K562 (cell line): ENCODE results near the gene DNAJC6. TPM values are rescaled to one million over a fixed set of nuclear protein-coding genes. Genes with fewer than 3 reads are reported as not detected.

Experiments used
- CAMTA2 ChIP-seq: fragments of 250-450 bp; sonication (Bioruptor Pico); conservative IDR thresholded peaks from 2 replicates; pipeline ENCODE4 v1.5.1; 2022
- EP400 ChIP-seq: fragments of 450-650 bp; IDR thresholded peaks from 2 replicates; pipeline ENCODE4 v1.6.1; 2017; ENCODE audit warnings: antibody characterized with exemption, mild to moderate bottlenecking, moderate library complexity
- ERF ChIP-seq: fragments of 450-650 bp; formaldehyde crosslinking; IDR thresholded peaks from 2 replicates; pipeline ENCODE4 v1.4.0; 2020; ENCODE audit warnings: mild to moderate bottlenecking, mixed read lengths
- ETV6 ChIP-seq, 3 experiments: fragments of 150-350 bp in 1 of 3; sonication (generic) in 1 of 3; formaldehyde crosslinking in 1 of 3; IDR thresholded peaks; 2 replicates each; pipeline versions ENCODE4 v1.6.1 to v1.8.0; 2014 to 2022; ENCODE audit warnings: borderline replicate concordance in 2 of 3, low read depth in 2 of 3, antibody characterized with exemption in 1 of 3, low read length in 1 of 3, mild to moderate bottlenecking in 1 of 3, missing genetic modification reagents in 1 of 3
- HMG20A ChIP-seq: fragments of 450-650 bp; formaldehyde crosslinking; conservative IDR thresholded peaks from 2 replicates; pipeline ENCODE4 v1.4.0; 2020; ENCODE audit warnings: mild to moderate bottlenecking, mixed read lengths
- MTA2 ChIP-seq: fragments of 450-650 bp; IDR thresholded peaks from 2 replicates; pipeline ENCODE4 v1.6.1; 2016; ENCODE audit warnings: low read depth
- NR4A1 ChIP-seq, 2 experiments: fragments of 250-450 bp in 1 of 2; fragments of 450-650 bp in 1 of 2; sonication (Bioruptor Pico) in 1 of 2; IDR thresholded peaks; 2 replicates each; pipeline versions ENCODE4 v1.4.0 to v1.6.1; 2016 to 2020; ENCODE audit warnings: mild to moderate bottlenecking in 2 of 2, missing compliant biosample characterization in 1 of 2, missing genetic modification characterization in 1 of 2, moderate library complexity in 1 of 2
- TAF7 ChIP-seq: fragments of 450-650 bp; IDR thresholded peaks from 2 replicates; pipeline ENCODE4 v1.6.1; 2016; ENCODE audit warnings: missing genetic modification characterization, missing compliant biosample characterization
- TGIF2 ChIP-seq: sonication (generic); formaldehyde crosslinking; IDR thresholded peaks from 2 replicates; pipeline ENCODE4 v1.8.1; 2022; ENCODE audit warnings: mild to moderate bottlenecking, missing genetic modification reagents, moderate library complexity
- TOE1 ChIP-seq, 2 experiments: fragments of 450-650 bp in 1 of 2; sonication (generic) in 1 of 2; formaldehyde crosslinking in 1 of 2; IDR thresholded peaks; 2 replicates each; pipeline versions ENCODE4 v1.7.1 to v1.8.0; 2016 to 2022; ENCODE audit warnings: borderline replicate concordance in 2 of 2, mild to moderate bottlenecking in 2 of 2, antibody characterized with exemption in 1 of 2, inconsistent platforms in 1 of 2, low read depth in 1 of 2, missing genetic modification reagents in 1 of 2, moderate library complexity in 1 of 2
- ZNF146 ChIP-seq: IDR thresholded peaks from one replicate; pipeline ENCODE4 v1.6.1; 2018; ENCODE audit warnings: missing compliant biosample characterization; ENCODE audit not compliant: unreplicated experiment
- ZNF175 ChIP-seq: fragments of 200-800 bp; sonication (Bioruptor generic); IDR thresholded peaks from 2 replicates; pipeline ENCODE4 v1.6.1; 2016; ENCODE audit warnings: low read depth, mild to moderate bottlenecking, missing genetic modification characterization, missing compliant biosample characterization
- ZNF263 ChIP-seq: sonication (generic); formaldehyde crosslinking; IDR thresholded peaks from 2 replicates; pipeline ENCODE4 v1.8.0; 2022; ENCODE audit warnings: mild to moderate bottlenecking, missing genetic modification reagents, borderline replicate concordance
- ZNF77 ChIP-seq: fragments of 250-450 bp; sonication (Bioruptor Pico); IDR thresholded peaks from 2 replicates; pipeline ENCODE4 v1.5.0; 2020
- polyA plus RNA-seq, 8 experiments: library from polyadenylated mRNA; depleted of rRNA in 4 of 8; stranded (reverse) in 5 of 8; unstranded in 3 of 8; fragments of >200 nt; fragmentation: Nextera tagmentation in 2 of 8; fragmentation: Illumina TruSeq in 1 of 8; extraction: Ambion mirVana in 2 of 8; extraction: Trizol in 1 of 8; gene quantifications; 2 replicates each; pipeline versions ENCODE4 v1.2.1 to v1.2.3, GENCODE V29; 2011 to 2014; ENCODE audit warnings: inconsistent platforms in 1 of 8, missing spikeins in 1 of 8
- total RNA-seq, 7 experiments: library from RNA; depleted of rRNA in 6 of 7; stranded (reverse); fragments of >200 nt in 6 of 7; fragmentation: Illumina TruSeq in 2 of 7; extraction: Trizol in 2 of 7; gene quantifications; 2 replicates each; pipeline versions ENCODE4 v1.2.1 to v1.2.3, GENCODE V29; 2011 to 2021; ENCODE audit warnings: low replicate concordance in 1 of 7
- TF ChIP-seq, protein P1 (sequence below): fragments of 200-800 bp; sonication (Bioruptor generic); IDR thresholded peaks from 2 replicates; pipeline ENCODE4 v1.6.1; 2017; ENCODE audit warnings: missing genetic modification characterization, missing compliant biosample characterization
- TF ChIP-seq, protein P2 (sequence below), 2 experiments: fragments of 450-650 bp; formaldehyde crosslinking in 1 of 2; IDR thresholded peaks; 2 replicates each; pipeline versions ENCODE4 v1.4.0 to v1.6.1; 2014 to 2020; ENCODE audit warnings: mild to moderate bottlenecking in 2 of 2, borderline replicate concordance in 1 of 2, low read depth in 1 of 2

Gene DNAJC6
- total and polyA plus RNA-seq, 9 of the 15 experiments (the other 6 are each of a cell fraction or from before 2014, with no cell fraction given), result 6.7 to 78.7 (median 28.0) TPM

DNA sequence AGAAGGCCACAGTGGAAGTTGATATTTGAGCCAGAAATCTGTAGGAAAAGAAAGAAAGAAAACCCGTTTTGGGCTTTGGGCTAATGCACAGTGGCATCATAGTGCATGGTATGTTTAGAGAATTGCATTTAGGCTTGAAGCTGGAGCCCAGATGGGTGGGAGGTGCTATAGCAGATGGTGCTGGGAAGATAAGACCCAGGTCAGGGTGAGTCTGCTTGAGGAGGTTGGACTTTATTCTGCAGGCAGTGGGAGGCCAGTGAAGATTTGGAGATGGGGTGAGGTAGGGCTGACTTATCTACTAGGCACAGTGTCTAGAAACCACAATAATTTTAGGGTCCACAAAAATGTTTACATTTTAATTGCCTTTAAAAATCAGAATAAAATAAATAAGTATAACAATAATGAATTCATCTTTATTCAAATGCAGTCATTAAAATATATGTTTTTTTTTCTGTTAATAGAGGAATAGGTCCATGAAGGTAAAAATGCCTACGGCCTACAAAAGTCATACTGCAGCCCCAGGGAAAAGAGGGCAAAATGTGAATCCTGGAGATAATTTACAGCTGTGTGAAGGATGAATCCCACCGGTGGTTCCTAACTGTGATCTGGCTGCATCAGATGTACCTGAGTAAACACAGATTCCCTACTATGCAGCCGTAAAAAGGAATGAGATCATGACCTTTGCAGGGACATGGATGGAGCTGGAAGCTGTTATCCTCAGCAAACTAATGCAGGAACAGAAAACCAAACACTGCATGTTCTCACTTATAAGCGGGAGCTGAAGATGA is 8.7 kb downstream of the DNAJC6 start (continued):
- TF ChIP-seq TOE1 (IDR thresholded peaks at IDR 0.05; ENCODE audit: borderline replicate concordance) (peak; percentile 45; the same call in 1 of the 2 replicates), TOE1 (CRISPR knock-in tag; IDR thresholded peaks at IDR 0.05; ENCODE audit: borderline replicate concordance, low read depth) (no peak), TGIF2 (CRISPR knock-in tag) (no peak), TAF7 (tag) (no peak), ZNF146 (CRISPR knock-in tag) (peak; percentile 36), EP400 (peak; percentile 52; the same call in 1 of the 2 replicates), MTA2 (peak; percentile 95), HMG20A (no peak), ERF (0 out of 2 replicates have a peak, but pooled peaks have one; percentile 41), ZNF175 (CRISPR knock-in tag) (peak; percentile 71; the same call in 1 of the 2 replicates), CAMTA2 (no peak), ETV6 (IDR thresholded peaks at IDR 0.05; ENCODE audit: borderline replicate concordance in 1 of 2, low read depth in 2 of 2, low read length in 1 of 2) (0 out of 4 replicates have a peak, but pooled peaks of 1 of the 2 experiments have one; percentile 19), ETV6 (CRISPR knock-in tag; IDR thresholded peaks at IDR 0.05; ENCODE audit: borderline replicate concordance) (no peak), NR4A1 (CRISPR knock-in tag; IDR thresholded peaks at IDR 0.05) (no peak), NR4A1 (tag; IDR thresholded peaks at IDR 0.05) (no peak), ZNF77 (CRISPR knock-in tag) (no peak), ZNF263 (CRISPR knock-in tag) (peak; percentile 36; the same call in 1 of the 2 replicates)
- TF ChIP-seq, protein P1, sequence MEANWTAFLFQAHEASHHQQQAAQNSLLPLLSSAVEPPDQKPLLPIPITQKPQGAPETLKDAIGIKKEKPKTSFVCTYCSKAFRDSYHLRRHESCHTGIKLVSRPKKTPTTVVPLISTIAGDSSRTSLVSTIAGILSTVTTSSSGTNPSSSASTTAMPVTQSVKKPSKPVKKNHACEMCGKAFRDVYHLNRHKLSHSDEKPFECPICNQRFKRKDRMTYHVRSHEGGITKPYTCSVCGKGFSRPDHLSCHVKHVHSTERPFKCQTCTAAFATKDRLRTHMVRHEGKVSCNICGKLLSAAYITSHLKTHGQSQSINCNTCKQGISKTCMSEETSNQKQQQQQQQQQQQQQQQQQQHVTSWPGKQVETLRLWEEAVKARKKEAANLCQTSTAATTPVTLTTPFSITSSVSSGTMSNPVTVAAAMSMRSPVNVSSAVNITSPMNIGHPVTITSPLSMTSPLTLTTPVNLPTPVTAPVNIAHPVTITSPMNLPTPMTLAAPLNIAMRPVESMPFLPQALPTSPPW (CRISPR knock-in tag), result peak; percentile 65
- TF ChIP-seq, protein P2, sequence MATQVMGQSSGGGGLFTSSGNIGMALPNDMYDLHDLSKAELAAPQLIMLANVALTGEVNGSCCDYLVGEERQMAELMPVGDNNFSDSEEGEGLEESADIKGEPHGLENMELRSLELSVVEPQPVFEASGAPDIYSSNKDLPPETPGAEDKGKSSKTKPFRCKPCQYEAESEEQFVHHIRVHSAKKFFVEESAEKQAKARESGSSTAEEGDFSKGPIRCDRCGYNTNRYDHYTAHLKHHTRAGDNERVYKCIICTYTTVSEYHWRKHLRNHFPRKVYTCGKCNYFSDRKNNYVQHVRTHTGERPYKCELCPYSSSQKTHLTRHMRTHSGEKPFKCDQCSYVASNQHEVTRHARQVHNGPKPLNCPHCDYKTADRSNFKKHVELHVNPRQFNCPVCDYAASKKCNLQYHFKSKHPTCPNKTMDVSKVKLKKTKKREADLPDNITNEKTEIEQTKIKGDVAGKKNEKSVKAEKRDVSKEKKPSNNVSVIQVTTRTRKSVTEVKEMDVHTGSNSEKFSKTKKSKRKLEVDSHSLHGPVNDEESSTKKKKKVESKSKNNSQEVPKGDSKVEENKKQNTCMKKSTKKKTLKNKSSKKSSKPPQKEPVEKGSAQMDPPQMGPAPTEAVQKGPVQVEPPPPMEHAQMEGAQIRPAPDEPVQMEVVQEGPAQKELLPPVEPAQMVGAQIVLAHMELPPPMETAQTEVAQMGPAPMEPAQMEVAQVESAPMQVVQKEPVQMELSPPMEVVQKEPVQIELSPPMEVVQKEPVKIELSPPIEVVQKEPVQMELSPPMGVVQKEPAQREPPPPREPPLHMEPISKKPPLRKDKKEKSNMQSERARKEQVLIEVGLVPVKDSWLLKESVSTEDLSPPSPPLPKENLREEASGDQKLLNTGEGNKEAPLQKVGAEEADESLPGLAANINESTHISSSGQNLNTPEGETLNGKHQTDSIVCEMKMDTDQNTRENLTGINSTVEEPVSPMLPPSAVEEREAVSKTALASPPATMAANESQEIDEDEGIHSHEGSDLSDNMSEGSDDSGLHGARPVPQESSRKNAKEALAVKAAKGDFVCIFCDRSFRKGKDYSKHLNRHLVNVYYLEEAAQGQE (IDR thresholded peaks at IDR 0.05; ENCODE audit: borderline replicate concordance), result peak; percentile 46; the same call in 1 of the 2 replicates
- TF ChIP-seq, protein P2 (CRISPR knock-in tag; IDR thresholded peaks at IDR 0.05; ENCODE audit: low read depth), result no peak
